SK-N-SH (cell line): ENCODE measurements around the gene MAP3K5. TPM values are rescaled to one million over a fixed set of nuclear protein-coding genes. Genes with fewer than 3 reads are reported as not detected.

Experiments used
- CTCF ChIA-PET: fragments of 300-600, 350-600 bp; formaldehyde crosslinking; extraction: SDS; loops from one replicate; lab custom pipeline; 2021; lab: Yijun Ruan, JAX
- POLR2A ChIA-PET: fragments of 350-600 bp; sonication (Branson Sonifier 250); formaldehyde crosslinking; extraction: SDS; loops from one replicate; lab custom pipeline; 2020; ENCODE audit warnings: antibody characterized with exemption, inconsistent platforms; lab: Yijun Ruan, JAX
- DNase-seq: peaks from one replicate; pipeline ENCODE4 v3.0.0; 2012
- H2AFZ ChIP-seq: fragments of 200-600 bp; sonication (generic); 2 replicates; pipeline ENCODE4 v1.8.1; 2016; ENCODE audit warnings: antibody characterized with exemption, mild to moderate bottlenecking, low read depth
- H3F3A ChIP-seq: fragments of 200-600 bp; sonication (generic); replicated peaks from 2 replicates; pipeline ENCODE3; 2016; ENCODE audit warnings: antibody characterized with exemption, mild to moderate bottlenecking; ENCODE audit not compliant: insufficient read depth
- H3K27ac ChIP-seq, 2 experiments: fragments of 200-500 bp in 1 of 2; fragments of 200-600 bp in 1 of 2; sonication (Bioruptor generic) in 1 of 2; sonication (generic), shearing (Covaris generic) in 1 of 2; 2 replicates each; pipeline versions ENCODE4 v1.5.1 to v1.6.1; 2014 to 2016; ENCODE audit warnings: low read depth in 2 of 2, inconsistent platforms in 1 of 2, low read length in 1 of 2, mild to moderate bottlenecking in 1 of 2, mixed read lengths in 1 of 2
- H3K27me3 ChIP-seq: fragments of 200-600 bp; sonication (generic), shearing (Covaris generic); 2 replicates; pipeline ENCODE4 v1.6.1; 2016; ENCODE audit warnings: mixed run types; ENCODE audit not compliant: insufficient read depth
- H3K36me3 ChIP-seq, 2 experiments: fragments of 200-500 bp in 1 of 2; fragments of 200-600 bp in 1 of 2; sonication (Bioruptor generic) in 1 of 2; sonication (generic) in 1 of 2; replicated peaks in 1 of 2; 2 replicates each; pipeline versions ENCODE3 to v1.5.1; 2014 to 2016; ENCODE audit warnings: low read length in 1 of 2, mild to moderate bottlenecking in 1 of 2; ENCODE audit not compliant: insufficient read depth in 2 of 2, control insufficient read depth in 1 of 2
- H3K4me1 ChIP-seq, 2 experiments: fragments of 200-500 bp in 1 of 2; fragments of 200-600 bp in 1 of 2; sonication (Bioruptor generic) in 1 of 2; sonication (generic), shearing (Covaris generic) in 1 of 2; 2 replicates each; pipeline versions ENCODE4 v1.5.1 to v1.6.1; 2014 to 2016; ENCODE audit warnings: low read depth in 1 of 2, low read length in 1 of 2, mixed run types in 1 of 2; ENCODE audit not compliant: insufficient read depth in 2 of 2, control insufficient read depth in 1 of 2
- H3K4me2 ChIP-seq: fragments of 200-600 bp; sonication (generic), shearing (Covaris generic); 2 replicates; pipeline ENCODE4 v1.6.1; 2017; ENCODE audit warnings: mixed run types
- H3K4me3 ChIP-seq, 2 experiments: fragments of 200-500 bp in 1 of 2; fragments of 200-600 bp in 1 of 2; sonication (Bioruptor generic) in 1 of 2; sonication (generic), shearing (Covaris generic) in 1 of 2; 2 replicates each; pipeline versions ENCODE4 v1.5.1 to v1.8.1; 2014 to 2016; ENCODE audit warnings: low read depth in 2 of 2, inconsistent platforms in 1 of 2, low read length in 1 of 2, mild to moderate bottlenecking in 1 of 2, mixed read lengths in 1 of 2, moderate library complexity in 1 of 2
- H3K79me2 ChIP-seq: fragments of 200-600 bp; sonication (generic); 2 replicates; pipeline ENCODE4 v1.8.1; 2017; ENCODE audit warnings: mild to moderate bottlenecking; ENCODE audit not compliant: insufficient read depth
- H3K9ac ChIP-seq: fragments of 200-600 bp; sonication (generic); 2 replicates; pipeline ENCODE4 v1.6.1; 2017; ENCODE audit warnings: mixed run types
- H3K9me2 ChIP-seq: fragments of 200-600 bp; sonication (generic); 2 replicates; pipeline ENCODE4 v1.6.1; 2017; ENCODE audit warnings: mixed run types
- H3K9me3 ChIP-seq: fragments of 200-600 bp; sonication (generic); 2 replicates; pipeline ENCODE4 v1.6.1; 2017; ENCODE audit warnings: mixed run types, mild to moderate bottlenecking, moderate library complexity
- H4K20me1 ChIP-seq: fragments of 200-600 bp; sonication (generic); 2 replicates; pipeline ENCODE4 v1.6.1; 2017; ENCODE audit warnings: mild to moderate bottlenecking, mixed run types; ENCODE audit not compliant: insufficient read depth
- MXI1 ChIP-seq: IDR thresholded peaks from 2 replicates; pipeline ENCODE4 v1.6.1; 2012; ENCODE audit warnings: mild to moderate bottlenecking, low read depth, low read length, improper control_type of control experiment
- NFIC ChIP-seq: IDR thresholded peaks from 2 replicates; pipeline ENCODE4 v1.4.0; 2012; ENCODE audit warnings: borderline replicate concordance
- NRF1 ChIP-seq: IDR thresholded peaks from 2 replicates; pipeline ENCODE4 v1.6.1; 2012; ENCODE audit warnings: low read depth, mild to moderate bottlenecking, low read length
- POLR2AphosphoS5 ChIP-seq: IDR thresholded peaks from 2 replicates; pipeline ENCODE4 v1.6.1; 2012; ENCODE audit warnings: low read depth, low read length
- RAD21 ChIP-seq: IDR thresholded peaks from 2 replicates; pipeline ENCODE4 v1.6.1; 2012; ENCODE audit warnings: mild to moderate bottlenecking, low read length
- RCOR1 ChIP-seq: fragments of 150-350 bp; IDR thresholded peaks from 2 replicates; pipeline ENCODE4 v1.6.1; 2017; ENCODE audit warnings: antibody characterized with exemption, low read length
- RFX5 ChIP-seq: IDR thresholded peaks from 2 replicates; pipeline ENCODE4 v1.6.1; 2012; ENCODE audit warnings: mild to moderate bottlenecking, improper control_type of control experiment, low read length
- RXRA ChIP-seq: IDR thresholded peaks from 2 replicates; pipeline ENCODE4 v1.4.0; 2012; ENCODE audit warnings: low read depth, mild to moderate bottlenecking, borderline replicate concordance
- SMC3 ChIP-seq: IDR thresholded peaks from 2 replicates; pipeline ENCODE4 v1.6.1; 2012; ENCODE audit warnings: low read depth, low read length, improper control_type of control experiment
- TEAD4 ChIP-seq: IDR thresholded peaks from 2 replicates; pipeline ENCODE4 v1.4.0; 2012; ENCODE audit warnings: mild to moderate bottlenecking, borderline replicate concordance; ENCODE audit not compliant: insufficient read depth
- WGBS: methylation state at CpG from one replicate; pipeline ENCODE4 v1.1.6; 2017; ENCODE audit warnings: low lambda C conversion rate; 5-methylcytosine and 5-hydroxymethylcytosine counted together
- polyA plus RNA-seq, 3 experiments: library from polyadenylated mRNA; depleted of rRNA; stranded (reverse); fragments of >200 nt; gene quantifications; 2 replicates each; pipeline ENCODE4 v1.2.3, GENCODE V29; 2012
- TF ChIP-seq, protein P1 (sequence below): IDR thresholded peaks from 2 replicates; pipeline ENCODE4 v1.4.0; 2012; ENCODE audit warnings: low read depth, borderline replicate concordance
- TF ChIP-seq, protein P2 (sequence below): fragments of 200-600 bp; sonication (generic); IDR thresholded peaks from 2 replicates; pipeline ENCODE4 v1.6.1; 2017; ENCODE audit warnings: antibody characterized with exemption, mild to moderate bottlenecking, moderate library complexity
- TF ChIP-seq, protein P3 (sequence below): IDR thresholded peaks from 2 replicates; pipeline ENCODE4 v1.4.0; 2012; ENCODE audit warnings: low read depth

The MAP3K5 gene, protein sequence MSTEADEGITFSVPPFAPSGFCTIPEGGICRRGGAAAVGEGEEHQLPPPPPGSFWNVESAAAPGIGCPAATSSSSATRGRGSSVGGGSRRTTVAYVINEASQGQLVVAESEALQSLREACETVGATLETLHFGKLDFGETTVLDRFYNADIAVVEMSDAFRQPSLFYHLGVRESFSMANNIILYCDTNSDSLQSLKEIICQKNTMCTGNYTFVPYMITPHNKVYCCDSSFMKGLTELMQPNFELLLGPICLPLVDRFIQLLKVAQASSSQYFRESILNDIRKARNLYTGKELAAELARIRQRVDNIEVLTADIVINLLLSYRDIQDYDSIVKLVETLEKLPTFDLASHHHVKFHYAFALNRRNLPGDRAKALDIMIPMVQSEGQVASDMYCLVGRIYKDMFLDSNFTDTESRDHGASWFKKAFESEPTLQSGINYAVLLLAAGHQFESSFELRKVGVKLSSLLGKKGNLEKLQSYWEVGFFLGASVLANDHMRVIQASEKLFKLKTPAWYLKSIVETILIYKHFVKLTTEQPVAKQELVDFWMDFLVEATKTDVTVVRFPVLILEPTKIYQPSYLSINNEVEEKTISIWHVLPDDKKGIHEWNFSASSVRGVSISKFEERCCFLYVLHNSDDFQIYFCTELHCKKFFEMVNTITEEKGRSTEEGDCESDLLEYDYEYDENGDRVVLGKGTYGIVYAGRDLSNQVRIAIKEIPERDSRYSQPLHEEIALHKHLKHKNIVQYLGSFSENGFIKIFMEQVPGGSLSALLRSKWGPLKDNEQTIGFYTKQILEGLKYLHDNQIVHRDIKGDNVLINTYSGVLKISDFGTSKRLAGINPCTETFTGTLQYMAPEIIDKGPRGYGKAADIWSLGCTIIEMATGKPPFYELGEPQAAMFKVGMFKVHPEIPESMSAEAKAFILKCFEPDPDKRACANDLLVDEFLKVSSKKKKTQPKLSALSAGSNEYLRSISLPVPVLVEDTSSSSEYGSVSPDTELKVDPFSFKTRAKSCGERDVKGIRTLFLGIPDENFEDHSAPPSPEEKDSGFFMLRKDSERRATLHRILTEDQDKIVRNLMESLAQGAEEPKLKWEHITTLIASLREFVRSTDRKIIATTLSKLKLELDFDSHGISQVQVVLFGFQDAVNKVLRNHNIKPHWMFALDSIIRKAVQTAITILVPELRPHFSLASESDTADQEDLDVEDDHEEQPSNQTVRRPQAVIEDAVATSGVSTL (N-terminal part only)
- polyA plus RNA-seq (2012; rRNA removed), result 1.4 TPM in 2 replicates
- polyA plus RNA-seq (2012; cell fraction: cytosol; rRNA removed), result 1.7 and 1.8 TPM in 2 replicates
- 1.1 and 1.9 TPM in 2 replicates for polyA plus RNA-seq (2012; cell fraction: nucleus; rRNA removed)

DNA sequence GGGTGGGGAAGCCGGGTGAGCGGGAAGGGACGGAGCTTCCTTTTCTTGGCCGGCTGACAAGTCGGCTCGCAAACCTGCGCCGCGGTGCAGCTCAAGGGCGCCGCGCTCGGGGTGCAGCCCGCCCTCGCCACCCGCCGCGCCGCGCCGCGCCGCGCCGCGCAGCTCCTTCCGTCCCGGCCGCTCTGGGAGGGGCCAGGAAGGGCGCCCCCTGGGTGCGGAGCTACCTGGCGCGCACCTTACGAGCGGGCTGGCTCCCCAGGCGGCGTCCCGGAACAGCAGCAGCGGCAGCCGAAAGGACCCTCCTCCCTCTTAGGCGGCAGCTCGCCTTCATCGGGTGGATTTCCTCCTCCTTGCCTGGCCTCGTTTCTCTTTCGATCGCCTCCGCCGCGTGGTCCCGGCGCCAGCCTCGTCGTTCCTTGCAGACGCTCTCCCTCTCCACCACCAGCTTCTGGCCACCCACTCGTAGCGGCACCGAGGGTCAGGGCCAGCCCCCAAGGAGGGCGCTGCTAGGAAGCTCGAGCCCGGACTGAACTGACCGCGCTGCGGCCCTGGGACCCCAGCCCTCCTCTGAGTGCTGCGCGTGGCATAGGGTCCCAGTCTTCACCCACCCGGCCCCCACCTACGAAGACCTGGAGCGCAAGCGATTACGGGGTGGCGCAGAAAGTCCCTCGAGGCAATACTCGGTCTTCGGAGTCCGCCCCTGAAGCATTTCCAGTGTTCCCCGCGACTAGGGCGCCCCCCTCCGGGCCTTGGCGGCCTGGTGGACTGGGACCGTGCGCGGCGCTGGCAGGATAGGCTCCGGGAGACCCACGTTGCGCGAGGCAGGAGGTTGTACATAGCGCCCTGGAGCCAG is at the start of gene MAP3K5:
MAP3K5 (minus strand) TSS at position 68 of the 853 bp plus-strand sequence. CDS start 320 bp downstream, outside the sequence.
- H3F3A ChIP-seq, result peaks cover 12% of the 10 kb centered on the region
- peak within 1 kb of the TSS; percentile 99 for H2AFZ ChIP-seq
- POLR2A ChIA-PET, result interaction anchor here (0.6 to 2.6 kb wide), 14 partner anchors 29 to 1342 kb away, joined by 3 to 40 read pairs (median 5); partner anchors contain the start of genes BCLAF1, PEX7 and SLC35D3
- H3K4me2 ChIP-seq, result peak within 1 kb of the TSS; percentile 94
- no peaks in the 10 kb centered on the region for H3K9me3 ChIP-seq
- no peaks in the 10 kb centered on the region for H3K36me3 ChIP-seq
- H3K9me2 ChIP-seq, result no peaks in the 10 kb centered on the region
- peak within 1 kb of the TSS; percentile 74 to 81 for H3K4me3 ChIP-seq
- peak within 1 kb of the TSS; percentile 70 to 92 for H3K27ac ChIP-seq
- peaks cover 2 to 6% of the 10 kb centered on the region in 2 experiments; a peak in 2 of 4 replicates for H3K4me1 ChIP-seq
- H3K27me3 ChIP-seq, result no peaks in the 10 kb centered on the region
- CTCF ChIA-PET, result interaction anchor here (0.6 to 11.4 kb wide), 105 partner anchors 9 to 664 kb away, joined by 3 to 214 read pairs (median 5); partner anchors contain the start of genes BCLAF1, MAP7, PEX7 and SLC35D3
- H3K9ac ChIP-seq, result peak within 1 kb of the TSS; percentile 95
- WGBS, result 2% methylated on average over 18 of the region's 89 CpGs
- peak; percentile 85 for DNase-seq
- TF ChIP-seq RAD21 (peak; percentile 87), RXRA (no peak), SMC3 (peak; percentile 84), MXI1 (peak; percentile 62), NFIC (peak; percentile 53), POLR2AphosphoS5 (no peak), RFX5 (peak; percentile 51; the same call in 1 of the 2 replicates), TEAD4 (no peak), NRF1 (peak; percentile 21; the same call in 1 of the 2 replicates), RCOR1 (no peak)
- TF ChIP-seq, protein P1, sequence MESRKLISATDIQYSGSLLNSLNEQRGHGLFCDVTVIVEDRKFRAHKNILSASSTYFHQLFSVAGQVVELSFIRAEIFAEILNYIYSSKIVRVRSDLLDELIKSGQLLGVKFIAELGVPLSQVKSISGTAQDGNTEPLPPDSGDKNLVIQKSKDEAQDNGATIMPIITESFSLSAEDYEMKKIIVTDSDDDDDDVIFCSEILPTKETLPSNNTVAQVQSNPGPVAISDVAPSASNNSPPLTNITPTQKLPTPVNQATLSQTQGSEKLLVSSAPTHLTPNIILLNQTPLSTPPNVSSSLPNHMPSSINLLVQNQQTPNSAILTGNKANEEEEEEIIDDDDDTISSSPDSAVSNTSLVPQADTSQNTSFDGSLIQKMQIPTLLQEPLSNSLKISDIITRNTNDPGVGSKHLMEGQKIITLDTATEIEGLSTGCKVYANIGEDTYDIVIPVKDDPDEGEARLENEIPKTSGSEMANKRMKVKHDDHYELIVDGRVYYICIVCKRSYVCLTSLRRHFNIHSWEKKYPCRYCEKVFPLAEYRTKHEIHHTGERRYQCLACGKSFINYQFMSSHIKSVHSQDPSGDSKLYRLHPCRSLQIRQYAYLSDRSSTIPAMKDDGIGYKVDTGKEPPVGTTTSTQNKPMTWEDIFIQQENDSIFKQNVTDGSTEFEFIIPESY, result no peak
- TF ChIP-seq, protein P2, sequence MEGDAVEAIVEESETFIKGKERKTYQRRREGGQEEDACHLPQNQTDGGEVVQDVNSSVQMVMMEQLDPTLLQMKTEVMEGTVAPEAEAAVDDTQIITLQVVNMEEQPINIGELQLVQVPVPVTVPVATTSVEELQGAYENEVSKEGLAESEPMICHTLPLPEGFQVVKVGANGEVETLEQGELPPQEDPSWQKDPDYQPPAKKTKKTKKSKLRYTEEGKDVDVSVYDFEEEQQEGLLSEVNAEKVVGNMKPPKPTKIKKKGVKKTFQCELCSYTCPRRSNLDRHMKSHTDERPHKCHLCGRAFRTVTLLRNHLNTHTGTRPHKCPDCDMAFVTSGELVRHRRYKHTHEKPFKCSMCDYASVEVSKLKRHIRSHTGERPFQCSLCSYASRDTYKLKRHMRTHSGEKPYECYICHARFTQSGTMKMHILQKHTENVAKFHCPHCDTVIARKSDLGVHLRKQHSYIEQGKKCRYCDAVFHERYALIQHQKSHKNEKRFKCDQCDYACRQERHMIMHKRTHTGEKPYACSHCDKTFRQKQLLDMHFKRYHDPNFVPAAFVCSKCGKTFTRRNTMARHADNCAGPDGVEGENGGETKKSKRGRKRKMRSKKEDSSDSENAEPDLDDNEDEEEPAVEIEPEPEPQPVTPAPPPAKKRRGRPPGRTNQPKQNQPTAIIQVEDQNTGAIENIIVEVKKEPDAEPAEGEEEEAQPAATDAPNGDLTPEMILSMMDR, result peak; percentile 75
- TF ChIP-seq, protein P3, sequence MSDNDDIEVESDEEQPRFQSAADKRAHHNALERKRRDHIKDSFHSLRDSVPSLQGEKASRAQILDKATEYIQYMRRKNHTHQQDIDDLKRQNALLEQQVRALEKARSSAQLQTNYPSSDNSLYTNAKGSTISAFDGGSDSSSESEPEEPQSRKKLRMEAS, result peak; percentile 59
- peaks cover 35% of the 10 kb centered on the region for H3K79me2 ChIP-seq
- no peaks in the 10 kb centered on the region for H4K20me1 ChIP-seq
